HG03025 (cell line): ENCODE results near the gene PDLIM3.
"Not testable (repeated sequence)": the region's sequence is repeated elsewhere in the genome, so short reads cannot be mapped to it uniquely, and the experiment has no call there.

Source experiments
- ATAC-seq: cut with Tn5 transposase; IDR thresholded peaks from one replicate; pipeline ENCODE4 v1.9.1; 2021; ENCODE audit warnings: mild to moderate bottlenecking, moderate library complexity; ENCODE audit not compliant: unreplicated experiment, low FRiP score

PDLIM3 gene

GRCh38 chr4:185534866-185535611 is at the start of gene PDLIM3:
Gene PDLIM3 (minus strand): TSS chr4:185535507. CDS start chr4:185535434, 73 bp downstream.
- no peak for ATAC-seq

GRCh38 chr4:185583813-185584212 is 48.5 kb upstream of the PDLIM3 start:
- no peak for ATAC-seq

GRCh38 chr4:185582651-185583400 is 47.5 kb upstream of the PDLIM3 start:
- no peak for ATAC-seq

- ATAC-seq, result no peak
These were observed 45.4 kb upstream of the PDLIM3 start for GRCh38 chr4:185580699-185581098.

- no peak for ATAC-seq
These were observed 43.0 kb upstream of the PDLIM3 start for GRCh38 chr4:185578284-185578683.

- no peak for ATAC-seq
These were observed 41.9 kb upstream of the PDLIM3 start for GRCh38 chr4:185576962-185577950.

GRCh38 chr4:185576314-185576961 is 41.1 kb upstream of the PDLIM3 start:
- no peak for ATAC-seq

GRCh38 chr4:185573651-185574199 is 38.4 kb upstream of the PDLIM3 start:
- no peak for ATAC-seq

GRCh38 chr4:185570727-185571126 is 35.4 kb upstream of the PDLIM3 start:
- no peak for ATAC-seq

GRCh38 chr4:185567381-185568376 is 32.4 kb upstream of the PDLIM3 start:
- ATAC-seq, result no peak

GRCh38 chr4:185566972-185567371 is 31.7 kb upstream of the PDLIM3 start:
- no peak for ATAC-seq

- no peak for ATAC-seq
These were observed 31.1 kb upstream of the PDLIM3 start for GRCh38 chr4:185566425-185566824.

- no peak for ATAC-seq
These were observed 30.4 kb upstream of the PDLIM3 start for GRCh38 chr4:185565696-185566095.

GRCh38 chr4:185564349-185564748 is 29.0 kb upstream of the PDLIM3 start:
- ATAC-seq, result no peak

GRCh38 chr4:185562531-185562930 is 27.2 kb upstream of the PDLIM3 start:
- ATAC-seq, result no peak

- ATAC-seq, result no peak
These were observed 25.0 kb upstream of the PDLIM3 start for GRCh38 chr4:185560316-185560715.

- no peak for ATAC-seq
These were observed 24.6 kb upstream of the PDLIM3 start for GRCh38 chr4:185559915-185560281.

GRCh38 chr4:185559251-185559914 is 24.1 kb upstream of the PDLIM3 start:
- not testable (repeated sequence) for ATAC-seq
